GM18868 (cell line): ENCODE data around the gene XRRA1.
A peak's percentile ranks its signal among the peaks of the same experiment; 100 is the strongest.
"Not testable (repeated sequence)": the region's sequence is repeated elsewhere in the genome, so short reads cannot be mapped to it uniquely, and the experiment has no call there.

ENCODE experiments used
- ATAC-seq: cut with Tn5 transposase; IDR thresholded peaks from one replicate; pipeline ENCODE4 v1.9.1; 2021; ENCODE audit warnings: mild to moderate bottlenecking, moderate library complexity; ENCODE audit not compliant: unreplicated experiment

XRRA1 gene

GRCh38 chr11:74948898-74949752 lies at the start of gene XRRA1, which contains the start of gene SPCS2:
XRRA1 (minus strand) TSS chr11:74949091; CDS start chr11:74940878, 8,213 bp downstream.
SPCS2 (plus strand) TSS chr11:74949266; CDS start chr11:74949286, 20 bp downstream.
- ATAC-seq: peak; percentile 94

- ATAC-seq: peak; percentile 44
These were observed 44.0 kb upstream of the XRRA1 start for GRCh38 chr11:74992852-74993251.

- no peak for ATAC-seq
These were observed 42.0 kb upstream of the XRRA1 start for GRCh38 chr11:74990941-74991340.

- ATAC-seq: not testable (repeated sequence)
These were observed 41.3 kb upstream of the XRRA1 start for GRCh38 chr11:74990150-74990549.

- no peak for ATAC-seq
These were observed 40.4 kb upstream of the XRRA1 start for GRCh38 chr11:74989260-74989638.

- ATAC-seq: peak; percentile 82
These were observed 39.8 kb upstream of the XRRA1 start, which contains the start of gene NEU3 for GRCh38 chr11:74988541-74989259. NEU3 (plus strand) TSS chr11:74988933; CDS start chr11:74989061, 128 bp downstream.

GRCh38 chr11:74984730-74985129 lies 35.8 kb upstream of the XRRA1 start:
- no peak for ATAC-seq

- no peak for ATAC-seq
These were observed 35.2 kb upstream of the XRRA1 start for GRCh38 chr11:74984070-74984469.

- no peak for ATAC-seq
These were observed 33.0 kb upstream of the XRRA1 start for GRCh38 chr11:74981888-74982287.

- ATAC-seq: no peak
These were observed 31.7 kb upstream of the XRRA1 start for GRCh38 chr11:74980634-74981033.

GRCh38 chr11:74978041-74978440 lies 29.1 kb upstream of the XRRA1 start:
- no peak for ATAC-seq

GRCh38 chr11:74971424-74971823 lies 22.5 kb upstream of the XRRA1 start:
- ATAC-seq: no peak

- no peak for ATAC-seq
These were observed 22.0 kb upstream of the XRRA1 start for GRCh38 chr11:74970852-74971395.

GRCh38 chr11:74966651-74967050 lies 17.8 kb upstream of the XRRA1 start:
- no peak for ATAC-seq

GRCh38 chr11:74960128-74960527 lies 11.2 kb upstream of the XRRA1 start:
- ATAC-seq: not testable (repeated sequence)

GRCh38 chr11:74957937-74958629 lies 9.2 kb upstream of the XRRA1 start:
- no peak for ATAC-seq

GRCh38 chr11:74956397-74957015 lies 7.6 kb upstream of the XRRA1 start:
- no peak for ATAC-seq

GRCh38 chr11:74954199-74954598 lies 5.3 kb upstream of the XRRA1 start:
- no peak for ATAC-seq

GRCh38 chr11:74953451-74953850 lies 4.6 kb upstream of the XRRA1 start:
- ATAC-seq: no peak

GRCh38 chr11:74952752-74953151 lies 3.9 kb upstream of the XRRA1 start:
- ATAC-seq: no peak

GRCh38 chr11:74951226-74951625 lies 2.3 kb upstream of the XRRA1 start:
- no peak for ATAC-seq
